GM12878 (cell line): ENCODE data around the gene LIMS1.

ENCODE experiments used
- KAT2A ChIP-seq: conservative IDR thresholded peaks from 2 replicates; pipeline ENCODE4 v1.6.1; 2011; ENCODE audit warnings: low read depth, low read length; ENCODE audit not compliant: control insufficient read depth
- POLR2AphosphoS5 ChIP-seq: IDR thresholded peaks from 2 replicates; pipeline ENCODE4 v1.6.1; 2011; ENCODE audit warnings: mild to moderate bottlenecking, low read length, inconsistent platforms
- SIX5 ChIP-seq: IDR thresholded peaks from 2 replicates; pipeline ENCODE4 v1.6.1; 2011; ENCODE audit warnings: mild to moderate bottlenecking, low read depth, low read length, moderate library complexity; ENCODE audit not compliant: severe bottlenecking

GRCh38 chr2:108570416-108570815, 36.1 kb downstream of the LIMS1 start:
- no peak for TF ChIP-seq SIX5
- no peak for TF ChIP-seq KAT2A
- no peak for TF ChIP-seq POLR2AphosphoS5
